ENCODE results near the gene LOXL4. TPM values are rescaled to one million over a fixed set of nuclear protein-coding genes. Genes with fewer than 3 reads are reported as not detected.

LOXL4 gene
- total RNA-seq, 1 experiment from 2014 or later: 0.13 TPM

DNA sequence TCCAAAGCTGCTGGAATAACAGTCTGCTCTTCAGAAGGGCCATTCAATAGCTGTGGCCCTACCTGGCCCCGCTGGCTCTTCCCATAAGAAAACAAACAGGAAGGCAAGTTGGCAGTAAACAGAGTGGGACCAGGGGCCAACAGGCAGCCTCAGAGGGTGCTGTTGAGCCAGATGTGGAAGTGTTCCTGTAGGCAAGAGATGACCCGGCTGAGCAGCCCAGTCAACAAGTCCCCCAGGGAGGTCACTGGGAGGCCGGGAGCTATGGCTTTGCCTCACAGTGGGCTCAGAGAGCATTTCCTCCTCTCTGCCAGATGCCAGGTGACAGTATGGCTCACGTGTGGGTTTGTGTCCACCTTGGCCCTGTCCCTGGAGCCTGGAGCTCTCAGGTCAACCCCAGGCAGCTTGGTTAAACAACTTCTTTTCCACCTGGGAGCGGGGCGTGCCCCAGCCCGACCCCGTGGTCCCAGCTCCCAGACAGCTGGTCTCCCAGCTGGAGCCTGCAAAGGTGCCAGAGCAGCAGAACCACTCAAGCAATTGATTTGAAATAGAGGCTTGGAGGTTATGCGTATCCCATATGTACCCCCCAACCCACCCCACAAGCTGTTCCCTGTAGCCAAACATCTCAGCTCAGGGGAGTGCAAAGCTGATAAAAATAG, 33.8 kb upstream of the LOXL4 start:
- Histone ChIP-seq H3K18ac (ENCODE audit: insufficient read length, low read depth, low read length) (no peak overlapping the region), H2BK15ac (ENCODE audit: low read depth, low read length) (no peak overlapping the region), H3K14ac (ENCODE audit: insufficient read depth, low read length) (no peak overlapping the region; the same call in 1 of the 2 replicates), H3K79me2 (ENCODE audit: insufficient read depth, low read length) (no peaks in the 10 kb centered on the region), H3K9ac (ENCODE audit: extremely low read depth, insufficient read length, low read length) (no peak overlapping the region), H3K79me1 (ENCODE audit: insufficient read depth, low read depth, low read length, poor library complexity, severe bottlenecking) (no peaks in the 10 kb centered on the region), H4K91ac (ENCODE audit: insufficient read length, low read depth, low read length) (no peak overlapping the region), H4K8ac (replicated peaks; ENCODE audit: insufficient read length, low read depth, low read length) (no peak overlapping the region), H3K4ac (ENCODE audit: low read depth, low read length) (no peak overlapping the region), H3K9me3 (ENCODE audit: control insufficient read depth, low read depth, low read length) (no peaks in the 10 kb centered on the region), H2BK12ac (ENCODE audit: insufficient read length, low read depth, low read length) (no peak overlapping the region), H2BK5ac (ENCODE audit: insufficient read length, low read length) (no peak overlapping the region), H3K27me3 (ENCODE audit: insufficient read depth, low read length) (no peaks in the 10 kb centered on the region), H4K20me1 (ENCODE audit: control insufficient read depth, insufficient read depth, insufficient read length) (no peaks in the 10 kb centered on the region), H2AFZ (ENCODE audit: low read length) (no peak overlapping the region), H2BK20ac (ENCODE audit: low read depth, low read length, poor library complexity, severe bottlenecking) (no peak overlapping the region), H4K5ac (ENCODE audit: insufficient read length, low read depth, low read length) (no peak overlapping the region), H3K4me2 (ENCODE audit: insufficient read depth, insufficient read length, low read length) (no peak overlapping the region), H3K4me1 (ENCODE audit: insufficient read depth, low read length) (no peaks in the 10 kb centered on the region), H3K23ac (ENCODE audit: insufficient read length, low read depth, low read length) (no peak overlapping the region), H3K56ac (ENCODE audit: insufficient read length, low read depth, low read length) (no peak overlapping the region), H3K23me2 (ENCODE audit: insufficient read length, low read depth, low read length, poor library complexity, severe bottlenecking) (no peaks in the 10 kb centered on the region), H3T11ph (ENCODE audit: low read length) (no peak overlapping the region), H2BK120ac (ENCODE audit: low read depth, low read length, poor library complexity, severe bottlenecking) (no peak overlapping the region), H2AK5ac (ENCODE audit: insufficient read length, low read length) (no peak overlapping the region), H3K27ac (ENCODE audit: insufficient read length, low read depth, low read length) (no peak overlapping the region)
- Mint-ChIP-seq H3K4me3 (no peak overlapping the region), H3K27me3 (ENCODE audit: low read depth) (peaks cover 2% of the 10 kb centered on the region; the same call in 1 of the 2 replicates), H3K36me3 (ENCODE audit: insufficient read depth in 1 of 3, low read depth in 3 of 3) (no peaks in the 10 kb centered on the region), H3K9me3 (peaks cover 0 to 2% of the 10 kb centered on the region in 2 experiments; a peak in 2 of 5 replicates), H3K27ac (no peak overlapping the region), H3K4me1 (peaks cover 14 to 18% of the 10 kb centered on the region in 2 experiments)
- no CpG with 5 or more reads among the region's 9 CpGs for WGBS (ENCODE audit: extremely low coverage, insufficient read length, low lambda C conversion rate)
- DNase-seq: no peak
- TF ChIP-seq, protein P1, sequence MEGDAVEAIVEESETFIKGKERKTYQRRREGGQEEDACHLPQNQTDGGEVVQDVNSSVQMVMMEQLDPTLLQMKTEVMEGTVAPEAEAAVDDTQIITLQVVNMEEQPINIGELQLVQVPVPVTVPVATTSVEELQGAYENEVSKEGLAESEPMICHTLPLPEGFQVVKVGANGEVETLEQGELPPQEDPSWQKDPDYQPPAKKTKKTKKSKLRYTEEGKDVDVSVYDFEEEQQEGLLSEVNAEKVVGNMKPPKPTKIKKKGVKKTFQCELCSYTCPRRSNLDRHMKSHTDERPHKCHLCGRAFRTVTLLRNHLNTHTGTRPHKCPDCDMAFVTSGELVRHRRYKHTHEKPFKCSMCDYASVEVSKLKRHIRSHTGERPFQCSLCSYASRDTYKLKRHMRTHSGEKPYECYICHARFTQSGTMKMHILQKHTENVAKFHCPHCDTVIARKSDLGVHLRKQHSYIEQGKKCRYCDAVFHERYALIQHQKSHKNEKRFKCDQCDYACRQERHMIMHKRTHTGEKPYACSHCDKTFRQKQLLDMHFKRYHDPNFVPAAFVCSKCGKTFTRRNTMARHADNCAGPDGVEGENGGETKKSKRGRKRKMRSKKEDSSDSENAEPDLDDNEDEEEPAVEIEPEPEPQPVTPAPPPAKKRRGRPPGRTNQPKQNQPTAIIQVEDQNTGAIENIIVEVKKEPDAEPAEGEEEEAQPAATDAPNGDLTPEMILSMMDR (conservative IDR thresholded peaks at IDR 0.05): no peak

All from H9 (cell line).